Measurements from ENCODE around the gene TPRG1.
"Not testable (repeated sequence)": the region's sequence is repeated elsewhere in the genome, so short reads cannot be mapped to it uniquely, and the experiment has no call there.

TPRG1 gene

GRCh38 chr3:189307963-189308362 is 136.2 kb downstream of the TPRG1 start:
- no peak for DNase-seq (ENCODE audit: low read depth in 1 of 2, low spot score in 1 of 2)

GRCh38 chr3:189308608-189309007 is 136.8 kb downstream of the TPRG1 start:
- DNase-seq (ENCODE audit: low read depth in 1 of 2, low spot score in 1 of 2), result no peak

GRCh38 chr3:189309400-189309975 is 137.7 kb downstream of the TPRG1 start:
- no peak for DNase-seq (ENCODE audit: low read depth in 1 of 2, low spot score in 1 of 2)

- DNase-seq (ENCODE audit: low read depth in 1 of 2, low spot score in 1 of 2), result no peak
These were observed 139.8 kb downstream of the TPRG1 start for GRCh38 chr3:189311521-189311920.

GRCh38 chr3:189312866-189313265 is 141.1 kb downstream of the TPRG1 start:
- DNase-seq (ENCODE audit: low read depth in 1 of 2, low spot score in 1 of 2), result no peak

- DNase-seq (ENCODE audit: low read depth in 1 of 2, low spot score in 1 of 2), result no peak
These were observed 144.7 kb downstream of the TPRG1 start for GRCh38 chr3:189316296-189317019.

GRCh38 chr3:189317911-189318310 is 146.1 kb downstream of the TPRG1 start:
- no peak for DNase-seq (ENCODE audit: low read depth in 1 of 2, low spot score in 1 of 2)

- DNase-seq (ENCODE audit: low read depth in 1 of 2, low spot score in 1 of 2), result no peak
These were observed 148.7 kb downstream of the TPRG1 start for GRCh38 chr3:189320511-189320910.

- no peak for DNase-seq (ENCODE audit: low read depth in 1 of 2, low spot score in 1 of 2)
These were observed 150.6 kb downstream of the TPRG1 start for GRCh38 chr3:189322339-189322738.

- DNase-seq (ENCODE audit: low read depth in 1 of 2, low spot score in 1 of 2), result peak; percentile 32 to 84
These were observed 152.9 kb downstream of the TPRG1 start for GRCh38 chr3:189324538-189325138.

- no peak for DNase-seq (ENCODE audit: low read depth in 1 of 2, low spot score in 1 of 2)
These were observed 153.7 kb downstream of the TPRG1 start for GRCh38 chr3:189325454-189325853.

- DNase-seq (ENCODE audit: low read depth in 1 of 2, low spot score in 1 of 2), result not testable (repeated sequence)
These were observed 157.9 kb downstream of the TPRG1 start for GRCh38 chr3:189329630-189330029.

GRCh38 chr3:189330066-189330465 is 158.3 kb downstream of the TPRG1 start:
- DNase-seq (ENCODE audit: low read depth in 1 of 2, low spot score in 1 of 2), result no peak

- no peak for DNase-seq (ENCODE audit: low read depth in 1 of 2, low spot score in 1 of 2)
These were observed 159.2 kb downstream of the TPRG1 start for GRCh38 chr3:189331002-189331418.

- no peak for DNase-seq (ENCODE audit: low read depth in 1 of 2, low spot score in 1 of 2)
These were observed 162.5 kb downstream of the TPRG1 start for GRCh38 chr3:189334064-189334920.

- DNase-seq (ENCODE audit: low read depth in 1 of 2, low spot score in 1 of 2), result no peak
These were observed 165.9 kb downstream of the TPRG1 start for GRCh38 chr3:189337673-189338091.

GRCh38 chr3:189338366-189338765 is 166.6 kb downstream of the TPRG1 start:
- DNase-seq (ENCODE audit: low read depth in 1 of 2, low spot score in 1 of 2), result no peak

- no peak for DNase-seq (ENCODE audit: low read depth in 1 of 2, low spot score in 1 of 2)
These were observed 168.2 kb downstream of the TPRG1 start for GRCh38 chr3:189339996-189340395.

GRCh38 chr3:189340680-189341460 is 169.1 kb downstream of the TPRG1 start:
- DNase-seq (ENCODE audit: low read depth in 1 of 2, low spot score in 1 of 2), result no peak

- no peak for DNase-seq (ENCODE audit: low read depth in 1 of 2, low spot score in 1 of 2)
These were observed 171.0 kb downstream of the TPRG1 start for GRCh38 chr3:189342811-189343210.

- DNase-seq (ENCODE audit: low read depth in 1 of 2, low spot score in 1 of 2), result no peak
These were observed 173.2 kb downstream of the TPRG1 start for GRCh38 chr3:189344996-189345395.
